ENCODE data around the gene AUH. TPM values are rescaled to one million over a fixed set of nuclear protein-coding genes. Genes with fewer than 3 reads are reported as not detected.

The AUH gene
- total RNA-seq, 1 experiment from 2014 or later: 21.7 TPM

GRCh38 chr9:91305596-91306295 is 56.0 kb downstream of the AUH start:
- H3K27ac Mint-ChIP-seq: no peak overlapping the region
- H3K79me2 ChIP-seq (ENCODE audit: insufficient read depth, low read length): no peaks in the 10 kb centered on the region; the same call in 1 of the 2 replicates
- H3T11ph ChIP-seq (ENCODE audit: low read length): no peak overlapping the region
- no CpG with 5 or more reads among the region's 9 CpGs for WGBS (ENCODE audit: extremely low coverage, insufficient read length, low lambda C conversion rate)
- no peak overlapping the region for H2BK20ac ChIP-seq (ENCODE audit: low read depth, low read length, poor library complexity, severe bottlenecking)
- peaks cover 5 to 6% of the 10 kb centered on the region in 2 experiments for H3K4me1 Mint-ChIP-seq
- no peak overlapping the region for H3K9ac ChIP-seq (ENCODE audit: extremely low read depth, insufficient read length, low read length)
- no peak for TF ChIP-seq CTCF (conservative IDR thresholded peaks at IDR 0.05)
- H3K23me2 ChIP-seq (ENCODE audit: insufficient read length, low read depth, low read length, poor library complexity, severe bottlenecking): no peaks in the 10 kb centered on the region
- H2BK120ac ChIP-seq (ENCODE audit: low read depth, low read length, poor library complexity, severe bottlenecking): no peak overlapping the region
- H2BK12ac ChIP-seq (ENCODE audit: insufficient read length, low read depth, low read length): no peak overlapping the region
- H3K14ac ChIP-seq (ENCODE audit: insufficient read depth, low read length): no peak overlapping the region
- no peak overlapping the region for H3K4ac ChIP-seq (ENCODE audit: low read depth, low read length)
- H2BK5ac ChIP-seq (ENCODE audit: insufficient read length, low read length): no peak overlapping the region
- H3K79me1 ChIP-seq (ENCODE audit: insufficient read depth, low read depth, low read length, poor library complexity, severe bottlenecking): no peaks in the 10 kb centered on the region
- H2AFZ ChIP-seq (ENCODE audit: low read length): no peak overlapping the region
- H4K20me1 ChIP-seq (ENCODE audit: control insufficient read depth, insufficient read depth, insufficient read length): no peaks in the 10 kb centered on the region
- H3K27ac ChIP-seq (ENCODE audit: insufficient read length, low read depth, low read length): no peak overlapping the region
- no peak overlapping the region for H2BK15ac ChIP-seq (ENCODE audit: low read depth, low read length)
- H3K27me3 ChIP-seq (ENCODE audit: insufficient read depth, low read length): no peaks in the 10 kb centered on the region
- DNase-seq: no peak
- peaks cover 3 to 11% (median 10%) of the 10 kb centered on the region in 3 experiments; a peak in 5 of 7 replicates for H3K36me3 Mint-ChIP-seq (ENCODE audit: insufficient read depth in 1 of 3, low read depth in 3 of 3)
- H2AK5ac ChIP-seq (ENCODE audit: insufficient read length, low read length): no peak overlapping the region
- no peak overlapping the region for H4K91ac ChIP-seq (ENCODE audit: insufficient read length, low read depth, low read length)
- no peak overlapping the region for H3K4me2 ChIP-seq (ENCODE audit: insufficient read depth, insufficient read length, low read length)
- no peaks in the 10 kb centered on the region for H3K9me3 Mint-ChIP-seq
- H3K9me3 ChIP-seq (ENCODE audit: control insufficient read depth, low read depth, low read length): no peaks in the 10 kb centered on the region
- H4K8ac ChIP-seq (replicated peaks; ENCODE audit: insufficient read length, low read depth, low read length): no peak overlapping the region
- no peak overlapping the region for H4K5ac ChIP-seq (ENCODE audit: insufficient read length, low read depth, low read length)
- H3K23ac ChIP-seq (ENCODE audit: insufficient read length, low read depth, low read length): no peak overlapping the region
- H3K27me3 Mint-ChIP-seq (ENCODE audit: low read depth): no peaks in the 10 kb centered on the region
- H3K4me3 Mint-ChIP-seq: no peak overlapping the region
- H3K56ac ChIP-seq (ENCODE audit: insufficient read length, low read depth, low read length): no peak overlapping the region
- H3K18ac ChIP-seq (ENCODE audit: insufficient read length, low read depth, low read length): no peak overlapping the region
- no peaks in the 10 kb centered on the region for H3K4me1 ChIP-seq (ENCODE audit: insufficient read depth, low read length)
